Panc1 (cell line): ENCODE data around the gene PATJ. TPM values are rescaled to one million over a fixed set of nuclear protein-coding genes. Genes with fewer than 3 reads are reported as not detected.
"Not testable (repeated sequence)": the region's sequence is repeated elsewhere in the genome, so short reads cannot be mapped to it uniquely, and the experiment has no call there.

Experiments
- ATAC-seq: fragments of 200-7000 bp; cut with Tn5 transposase; 2 replicates; pipeline ENCODE4 v1.9.1; 2020; ENCODE audit warnings: mild to moderate bottlenecking, moderate library complexity
- BruUV-seq: library from RNA; stranded (reverse); fragments of 400-500 nt; replicated peaks from 2 replicates; lab custom pipeline; 2021; lab: Mats Ljungman, UMichigan
- CTCF ChIA-PET: fragments of 300-600 bp; sonication (Branson Sonifier 250); formaldehyde crosslinking; loops from one replicate; lab custom pipeline; 2022; ENCODE audit warnings: antibody characterized with exemption; lab: Charles Lee
- POLR2A ChIA-PET: fragments of 300-600 bp; sonication (Branson Sonifier 250); formaldehyde crosslinking; loops from one replicate; lab custom pipeline; 2022; ENCODE audit warnings: antibody characterized with exemption; lab: Charles Lee
- DNase-seq: peaks from one replicate; pipeline ENCODE4 v3.0.0-alpha.2; 2010; ENCODE audit warnings: low read depth, low spot score
- H3K27ac ChIP-seq: 2 replicates; pipeline ENCODE4 v1.5.1; 2011; ENCODE audit warnings: mild to moderate bottlenecking, low read length, inconsistent platforms
- H3K27me3 ChIP-seq: fragments of 200-500 bp; sonication (Bioruptor generic); 2 replicates; pipeline ENCODE4 v1.6.0; 2014; ENCODE audit warnings: low read length, inconsistent platforms; ENCODE audit not compliant: control insufficient read depth, insufficient read depth
- H3K36me3 ChIP-seq: fragments of 200-500 bp; sonication (Bioruptor generic); 2 replicates; pipeline ENCODE4 v1.5.1; 2014; ENCODE audit warnings: inconsistent platforms, mild to moderate bottlenecking, low read length, moderate library complexity; ENCODE audit not compliant: control insufficient read depth, insufficient read depth
- H3K4me1 ChIP-seq: 2 replicates; pipeline ENCODE4 v1.5.1; 2011; ENCODE audit warnings: inconsistent platforms, mild to moderate bottlenecking, low read length, moderate library complexity; ENCODE audit not compliant: control insufficient read depth, insufficient read depth
- H3K4me3 ChIP-seq, 2 experiments: 2 replicates each; pipeline ENCODE4 v1.5.1; 2011 to 2012; ENCODE audit warnings: low read depth in 2 of 2, low read length in 2 of 2, mild to moderate bottlenecking in 2 of 2, inconsistent platforms in 1 of 2, moderate library complexity in 1 of 2
- H3K9me3 ChIP-seq: fragments of 200-500 bp; sonication (Bioruptor generic); 2 replicates; pipeline ENCODE4 v1.5.1; 2014; ENCODE audit warnings: low read depth, mild to moderate bottlenecking, inconsistent platforms, low read length, moderate library complexity; ENCODE audit not compliant: control insufficient read depth, insufficient read depth
- POLR2AphosphoS5 ChIP-seq: IDR thresholded peaks from 2 replicates; pipeline ENCODE4 v1.6.1; 2012; ENCODE audit warnings: mild to moderate bottlenecking, low read depth, low read length, moderate library complexity
- SIN3A ChIP-seq: IDR thresholded peaks from 2 replicates; pipeline ENCODE4 v1.6.1; 2012; ENCODE audit warnings: low read depth, mild to moderate bottlenecking, low read length, moderate library complexity, borderline replicate concordance; ENCODE audit not compliant: insufficient read depth
- TCF7L2 ChIP-seq: IDR thresholded peaks from 2 replicates; pipeline ENCODE4 v1.6.1; 2011; ENCODE audit warnings: mild to moderate bottlenecking, low read depth, low read length, inconsistent platforms
- in situ Hi-C: cut with HindIII; loops from 2 replicates; pipeline ENCODE4 v1.10.0; 2016; ENCODE audit warnings: low sequenced_read_pairs, low pct_unique_long_range_greater_than_20kb
- intact Hi-C: fragments of 100-400 bp; cut with micrococcal nuclease; formaldehyde crosslinking; loops from one replicate; pipeline ENCODE4 v1.10.0; 2022; ENCODE audit not compliant: unreplicated experiment
- total RNA-seq: library from RNA; stranded (reverse); gene quantifications from one replicate; pipeline ENCODE4 v1.2.1, GENCODE V29; 2021; ENCODE audit not compliant: unreplicated experiment
- TF ChIP-seq, protein P1 (sequence below), 2 experiments: IDR thresholded peaks; 2 replicates each; pipeline ENCODE4 v1.6.1; 2011 to 2012; ENCODE audit warnings: low read depth in 2 of 2, control low read depth in 1 of 2, low read length in 1 of 2, mild to moderate bottlenecking in 1 of 2, moderate library complexity in 1 of 2; ENCODE audit not compliant: insufficient read depth in 1 of 2
- TF ChIP-seq, protein P2 (sequence below): fragments of 450-650 bp; IDR thresholded peaks from 2 replicates; pipeline ENCODE4 v1.5.1; 2017; ENCODE audit warnings: mild to moderate bottlenecking

PATJ gene
- total RNA-seq, 1 experiment from 2014 or later = 36.2 TPM

DNA sequence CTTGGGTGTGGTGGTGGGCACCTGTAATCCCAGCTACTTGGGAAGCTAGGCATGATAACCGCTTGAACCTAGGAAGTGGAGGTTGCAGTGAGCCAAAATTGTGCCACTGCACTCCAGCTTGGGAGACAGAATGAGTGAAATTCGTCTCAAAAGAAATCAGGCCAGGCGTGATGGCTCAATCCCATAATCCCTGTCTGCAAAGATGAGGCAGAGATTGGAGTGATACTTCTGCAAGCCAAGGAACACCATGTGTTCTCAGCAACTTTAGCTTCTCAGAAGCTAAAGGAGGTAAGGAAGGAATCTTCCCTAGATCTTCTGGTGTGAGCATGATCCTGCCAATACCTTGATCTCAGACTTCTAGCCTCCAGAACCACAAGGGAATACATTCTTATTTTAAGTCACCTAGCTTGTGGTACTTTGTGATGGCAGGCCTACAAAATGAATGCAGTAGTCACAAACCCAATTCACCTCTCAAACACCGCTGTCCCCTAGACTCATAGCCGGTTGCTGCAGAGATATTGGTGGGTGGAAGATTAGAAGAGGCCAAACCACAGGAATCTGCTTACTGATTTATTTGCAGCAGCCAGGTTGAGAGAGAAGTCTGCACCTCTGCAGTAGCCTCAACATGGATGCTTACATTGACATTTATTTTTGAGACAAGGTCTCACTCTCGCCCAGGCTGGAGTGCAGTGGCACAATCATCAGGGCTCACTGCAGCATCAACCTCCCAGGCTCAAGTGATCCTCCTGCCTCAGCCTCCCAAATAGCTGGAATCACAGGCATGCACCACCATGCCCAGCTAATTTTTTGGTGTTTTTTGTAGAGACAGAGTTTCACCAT lies 471.0 kb downstream of the PATJ start:
- ATAC-seq (no peak), DNase-seq (no peak)
- in situ Hi-C loops (no loop called here), intact Hi-C loops (no loop called here)
- TF ChIP-seq POLR2AphosphoS5 = no peak
- TF ChIP-seq SIN3A = no peak
- TF ChIP-seq, protein P1, sequence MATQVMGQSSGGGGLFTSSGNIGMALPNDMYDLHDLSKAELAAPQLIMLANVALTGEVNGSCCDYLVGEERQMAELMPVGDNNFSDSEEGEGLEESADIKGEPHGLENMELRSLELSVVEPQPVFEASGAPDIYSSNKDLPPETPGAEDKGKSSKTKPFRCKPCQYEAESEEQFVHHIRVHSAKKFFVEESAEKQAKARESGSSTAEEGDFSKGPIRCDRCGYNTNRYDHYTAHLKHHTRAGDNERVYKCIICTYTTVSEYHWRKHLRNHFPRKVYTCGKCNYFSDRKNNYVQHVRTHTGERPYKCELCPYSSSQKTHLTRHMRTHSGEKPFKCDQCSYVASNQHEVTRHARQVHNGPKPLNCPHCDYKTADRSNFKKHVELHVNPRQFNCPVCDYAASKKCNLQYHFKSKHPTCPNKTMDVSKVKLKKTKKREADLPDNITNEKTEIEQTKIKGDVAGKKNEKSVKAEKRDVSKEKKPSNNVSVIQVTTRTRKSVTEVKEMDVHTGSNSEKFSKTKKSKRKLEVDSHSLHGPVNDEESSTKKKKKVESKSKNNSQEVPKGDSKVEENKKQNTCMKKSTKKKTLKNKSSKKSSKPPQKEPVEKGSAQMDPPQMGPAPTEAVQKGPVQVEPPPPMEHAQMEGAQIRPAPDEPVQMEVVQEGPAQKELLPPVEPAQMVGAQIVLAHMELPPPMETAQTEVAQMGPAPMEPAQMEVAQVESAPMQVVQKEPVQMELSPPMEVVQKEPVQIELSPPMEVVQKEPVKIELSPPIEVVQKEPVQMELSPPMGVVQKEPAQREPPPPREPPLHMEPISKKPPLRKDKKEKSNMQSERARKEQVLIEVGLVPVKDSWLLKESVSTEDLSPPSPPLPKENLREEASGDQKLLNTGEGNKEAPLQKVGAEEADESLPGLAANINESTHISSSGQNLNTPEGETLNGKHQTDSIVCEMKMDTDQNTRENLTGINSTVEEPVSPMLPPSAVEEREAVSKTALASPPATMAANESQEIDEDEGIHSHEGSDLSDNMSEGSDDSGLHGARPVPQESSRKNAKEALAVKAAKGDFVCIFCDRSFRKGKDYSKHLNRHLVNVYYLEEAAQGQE (IDR thresholded peaks at IDR 0.05; ENCODE audit: insufficient read depth in 1 of 2, low read depth in 2 of 2, low read length in 1 of 2) = no peak
- no peak for TF ChIP-seq TCF7L2
- TF ChIP-seq, protein P2, sequence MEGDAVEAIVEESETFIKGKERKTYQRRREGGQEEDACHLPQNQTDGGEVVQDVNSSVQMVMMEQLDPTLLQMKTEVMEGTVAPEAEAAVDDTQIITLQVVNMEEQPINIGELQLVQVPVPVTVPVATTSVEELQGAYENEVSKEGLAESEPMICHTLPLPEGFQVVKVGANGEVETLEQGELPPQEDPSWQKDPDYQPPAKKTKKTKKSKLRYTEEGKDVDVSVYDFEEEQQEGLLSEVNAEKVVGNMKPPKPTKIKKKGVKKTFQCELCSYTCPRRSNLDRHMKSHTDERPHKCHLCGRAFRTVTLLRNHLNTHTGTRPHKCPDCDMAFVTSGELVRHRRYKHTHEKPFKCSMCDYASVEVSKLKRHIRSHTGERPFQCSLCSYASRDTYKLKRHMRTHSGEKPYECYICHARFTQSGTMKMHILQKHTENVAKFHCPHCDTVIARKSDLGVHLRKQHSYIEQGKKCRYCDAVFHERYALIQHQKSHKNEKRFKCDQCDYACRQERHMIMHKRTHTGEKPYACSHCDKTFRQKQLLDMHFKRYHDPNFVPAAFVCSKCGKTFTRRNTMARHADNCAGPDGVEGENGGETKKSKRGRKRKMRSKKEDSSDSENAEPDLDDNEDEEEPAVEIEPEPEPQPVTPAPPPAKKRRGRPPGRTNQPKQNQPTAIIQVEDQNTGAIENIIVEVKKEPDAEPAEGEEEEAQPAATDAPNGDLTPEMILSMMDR = no peak
- Histone ChIP-seq H3K4me1 (no peaks in the 10 kb centered on the region), H3K9me3 (peaks cover 8% of the 10 kb centered on the region), H3K36me3 (no peaks in the 10 kb centered on the region), H3K27me3 (no peaks in the 10 kb centered on the region), H3K4me3 (no peak overlapping the region), H3K27ac (no peak overlapping the region)
- no TSS peak for BruUV-seq
- CTCF ChIA-PET = no interaction called here
- POLR2A ChIA-PET = no interaction called here

DNA sequence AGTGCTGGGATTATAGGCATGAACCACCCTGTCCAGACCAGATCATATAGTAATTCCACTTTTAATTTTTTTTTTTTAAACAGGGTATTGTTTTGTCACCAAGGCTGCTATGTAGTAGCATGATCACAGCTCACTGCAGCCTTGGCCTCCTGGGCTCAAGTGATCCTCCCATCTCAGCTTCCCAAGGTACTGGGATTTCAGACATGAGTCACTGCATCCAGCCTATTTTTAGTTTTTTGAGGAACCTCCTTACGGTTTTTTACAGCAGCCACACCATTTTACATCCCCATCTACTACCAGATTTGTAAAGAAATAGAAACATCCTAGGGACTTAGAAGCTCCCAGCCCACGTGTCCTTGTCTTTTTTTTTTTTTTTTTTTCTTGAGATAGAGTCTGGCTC lies 476.3 kb downstream of the PATJ start:
- no TSS peak for BruUV-seq
- no peaks in the 10 kb centered on the region for H3K27me3 ChIP-seq
- no peaks in the 10 kb centered on the region for H3K4me1 ChIP-seq
- H3K9me3 ChIP-seq = no peaks in the 10 kb centered on the region
- H3K27ac ChIP-seq = no peak overlapping the region
- H3K4me3 ChIP-seq = no peak overlapping the region
- in situ Hi-C loops = no loop called here
- ATAC-seq (no peak), DNase-seq (no peak)
- no peaks in the 10 kb centered on the region for H3K36me3 ChIP-seq
- intact Hi-C loops = no loop called here
- POLR2A ChIA-PET = no interaction called here
- TF ChIP-seq TCF7L2 (no peak), POLR2AphosphoS5 (no peak)
- CTCF ChIA-PET = no interaction called here

DNA sequence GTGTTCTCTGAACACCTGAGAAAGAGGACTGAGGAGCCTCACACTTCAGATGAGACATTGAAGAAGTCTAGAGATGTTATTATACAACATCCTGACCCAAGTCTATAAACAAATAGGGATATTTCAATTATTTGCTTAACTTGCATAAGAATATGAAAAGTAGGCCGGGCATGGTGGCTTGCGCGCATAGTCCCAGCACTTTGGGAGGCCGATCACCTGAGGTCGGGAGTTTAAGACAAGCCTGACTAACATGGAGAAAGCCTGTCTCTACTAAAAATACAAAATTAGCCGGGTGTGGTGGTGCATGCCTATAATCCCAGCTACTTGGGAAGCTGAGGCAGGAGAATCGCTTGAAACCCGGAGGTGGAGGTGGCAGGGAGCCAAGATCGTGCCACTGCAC lies 478.2 kb downstream of the PATJ start:
- H3K4me1 ChIP-seq, H3K4me3 ChIP-seq, H3K27ac ChIP-seq, H3K36me3 ChIP-seq, DNase-seq, ATAC-seq, intact Hi-C loops, H3K27me3 ChIP-seq, in situ Hi-C loops, BruUV-seq, CTCF ChIA-PET, H3K9me3 ChIP-seq, POLR2A ChIA-PET: not testable (repeated sequence)
